ENCODE data around the gene RANBP3. TPM values are rescaled to one million over a fixed set of nuclear protein-coding genes. Genes with fewer than 3 reads are reported as not detected.
A peak's percentile ranks its signal among the peaks of the same experiment; 100 is the strongest.

Gene RANBP3
- total RNA-seq, 1 donor from 2014 or later: 49.6 TPM

DNA sequence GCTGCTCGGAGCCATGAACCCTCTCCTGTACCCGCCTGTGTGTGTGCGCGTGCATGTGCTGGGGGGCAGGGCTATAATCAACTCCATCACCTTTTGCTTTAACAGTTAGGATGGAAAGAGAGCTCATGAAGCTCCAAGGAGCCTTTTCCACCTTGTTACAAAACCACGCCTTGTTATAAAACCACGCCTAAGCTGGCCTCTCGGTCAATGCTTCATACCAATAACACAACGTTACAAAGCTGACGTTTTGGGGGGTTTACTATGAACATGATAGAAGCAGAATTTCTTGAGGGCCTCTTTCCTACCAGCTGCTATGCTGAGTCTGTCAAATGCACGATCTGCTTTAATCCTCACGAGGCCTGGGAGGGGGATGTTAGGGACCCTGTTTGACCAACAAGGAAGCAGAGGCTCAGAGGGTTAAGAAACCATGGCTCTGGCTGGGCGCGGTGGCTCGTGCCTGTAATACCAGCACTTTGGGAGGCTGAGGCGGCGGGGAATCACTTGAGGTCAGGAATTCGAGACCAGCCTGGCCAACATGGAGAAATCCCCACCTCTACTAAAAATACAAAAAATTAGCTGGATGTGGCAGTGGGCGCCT lies 52.0 kb downstream of the RANBP3 start:
- no peak for ATAC-seq

DNA sequence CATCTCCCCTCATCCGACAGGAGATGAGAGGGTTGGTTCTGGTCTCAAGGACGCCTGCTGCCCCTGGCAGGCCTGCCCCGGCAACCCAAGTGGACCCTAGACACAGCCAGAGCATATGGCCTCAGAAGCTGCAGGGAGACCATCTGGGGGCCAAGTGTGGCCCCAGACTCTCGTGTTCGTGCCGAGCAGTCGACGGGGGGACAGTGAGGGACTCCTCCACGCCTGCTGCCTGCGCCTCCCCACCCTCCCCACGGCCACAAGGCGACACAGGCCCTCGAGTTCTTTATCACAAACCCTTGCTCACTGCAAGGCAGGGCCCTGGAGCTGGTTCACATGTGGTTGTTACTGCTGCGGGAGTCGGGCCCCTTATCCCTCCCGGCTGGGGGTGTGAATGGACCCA lies 54.6 kb downstream of the RANBP3 start:
- ATAC-seq: peak; percentile 6

- ATAC-seq: no peak
These were observed 55.8 kb downstream of the RANBP3 start for GRCh38 chr19:5922161-5922545.

DNA sequence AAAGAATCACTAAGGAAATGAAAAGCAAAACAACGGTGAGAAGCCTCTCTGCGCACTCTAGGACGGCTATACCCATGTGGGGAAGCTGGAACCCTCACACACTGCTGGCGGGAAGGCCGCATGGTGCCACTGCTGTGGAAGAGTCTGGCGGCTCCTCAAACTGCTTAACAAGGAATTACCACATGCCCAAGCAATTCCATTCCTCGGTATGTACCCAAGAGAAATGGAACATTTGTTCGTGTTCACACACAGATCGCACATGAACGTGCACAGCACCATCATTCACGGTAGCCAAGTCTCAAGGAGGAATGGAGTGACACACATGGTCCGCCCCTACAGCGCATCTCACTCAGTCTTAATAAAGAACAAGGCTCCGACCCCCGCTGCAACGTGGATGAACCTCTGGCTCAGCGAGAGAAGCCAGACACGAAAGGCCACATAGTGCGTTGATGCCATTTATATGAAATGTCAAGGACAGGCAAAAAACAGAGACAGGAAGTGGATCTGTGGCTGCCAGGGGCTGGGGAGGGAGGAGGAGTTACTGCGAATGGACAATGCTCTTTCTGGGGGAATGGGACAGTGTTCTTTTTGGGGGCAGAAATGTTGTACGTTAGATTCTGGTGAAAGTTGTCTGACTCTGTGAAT lies 56.3 kb downstream of the RANBP3 start:
- ATAC-seq: no peak

- ATAC-seq: no peak
These were observed 59.4 kb downstream of the RANBP3 start for GRCh38 chr19:5918463-5919079.

DNA sequence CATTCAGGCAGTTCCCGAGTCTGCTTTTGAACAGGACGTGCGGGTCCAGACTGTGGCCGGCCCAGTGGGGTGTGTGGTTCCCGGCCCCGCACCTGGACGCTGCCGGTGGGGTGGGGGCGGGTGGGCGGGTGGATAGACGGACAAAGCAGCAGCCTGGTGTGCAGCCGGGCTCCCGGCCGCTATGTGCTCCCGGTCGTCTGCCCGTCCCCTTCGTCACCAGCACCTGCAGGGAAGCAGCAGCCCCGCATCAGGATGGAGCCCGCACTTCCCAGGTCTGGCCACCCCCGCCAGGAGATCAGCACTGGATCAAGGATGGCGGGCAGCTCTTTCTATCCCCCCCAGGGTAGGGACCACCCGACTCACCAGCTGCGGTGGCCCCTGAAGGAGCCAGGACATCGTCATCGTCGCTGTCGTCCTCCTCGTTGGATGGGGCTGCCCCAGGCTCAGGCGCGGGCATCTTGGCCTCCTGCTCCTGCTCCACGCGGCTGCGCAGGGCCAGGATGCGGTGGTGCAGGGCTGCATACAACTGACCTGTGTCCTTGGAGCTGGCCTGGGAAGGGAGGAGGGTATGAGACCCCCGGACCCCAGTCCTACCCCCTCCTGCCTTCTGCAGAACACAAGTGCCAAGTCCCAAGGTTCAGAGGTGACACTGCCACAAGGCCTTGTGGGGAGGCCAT lies 60.4 kb downstream of the RANBP3 start:
- ATAC-seq: no peak

- no peak for ATAC-seq
These were observed 61.7 kb downstream of the RANBP3 start for GRCh38 chr19:5916181-5916708.

DNA sequence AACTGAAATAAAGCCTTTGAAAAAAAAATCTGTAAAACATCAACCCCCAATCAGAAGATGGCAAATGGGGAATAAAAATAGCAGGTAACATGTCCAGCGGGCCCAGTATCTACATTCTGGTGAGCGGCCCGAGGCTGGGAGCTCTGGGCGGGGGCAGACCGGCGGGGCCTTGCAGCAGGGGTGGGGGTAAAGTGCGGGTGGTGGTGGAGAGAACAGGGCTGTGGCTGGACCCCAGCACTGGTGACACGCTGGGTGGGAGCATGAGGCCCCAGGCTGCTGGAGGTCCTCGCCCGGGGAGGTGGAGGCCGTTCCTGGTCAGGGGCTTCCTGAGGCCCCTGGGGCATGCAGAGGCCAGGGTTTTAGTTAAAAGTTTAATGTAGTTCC lies 62.2 kb downstream of the RANBP3 start:
- ATAC-seq: no peak

- peak; percentile 26 for ATAC-seq
These were observed 62.8 kb downstream of the RANBP3 start for GRCh38 chr19:5914946-5915781.

GRCh38 chr19:5914358-5914774 lies 63.6 kb downstream of the RANBP3 start:
- peak; percentile 4 for ATAC-seq

DNA sequence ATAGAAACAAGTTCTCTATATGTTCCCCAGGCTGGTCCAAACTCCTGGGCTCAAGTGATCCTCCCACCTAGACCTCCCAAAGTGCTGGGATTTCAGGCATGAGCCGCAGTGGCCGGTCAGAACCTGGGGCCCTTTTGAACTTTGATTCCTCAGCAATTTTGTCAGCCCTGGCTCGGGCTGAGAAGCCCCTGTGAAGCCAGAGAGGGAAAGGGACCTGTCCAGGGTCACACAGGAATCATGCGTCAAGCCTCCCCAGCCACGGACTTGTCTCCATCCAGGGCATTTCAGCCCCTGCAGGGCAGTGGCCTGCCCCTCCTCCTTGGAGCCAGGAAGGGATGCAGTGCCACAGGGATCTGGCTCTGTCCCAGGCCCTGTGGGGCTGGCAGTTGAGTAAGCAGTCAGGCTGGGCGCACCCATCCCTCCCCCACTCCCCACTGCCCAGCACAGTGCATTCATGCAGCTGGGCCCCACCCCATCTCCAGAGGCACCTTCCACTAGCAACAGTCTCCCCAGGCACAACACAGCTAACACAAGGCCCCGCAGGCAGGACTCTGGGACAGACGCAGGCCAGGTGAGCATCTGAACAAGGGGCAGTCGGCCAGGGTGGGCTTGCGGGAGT lies 64.1 kb downstream of the RANBP3 start, which contains the start of gene CAPS:
Gene CAPS (plus strand): TSS at position 516 of the 619 bp plus-strand sequence. CDS start 153 bp downstream, outside the sequence.
- ATAC-seq: peak; percentile 73

- ATAC-seq: no peak
These were observed 66.6 kb downstream of the RANBP3 start for GRCh38 chr19:5911366-5911765.

GRCh38 chr19:5910638-5910907 lies 67.4 kb downstream of the RANBP3 start:
- no peak for ATAC-seq

DNA sequence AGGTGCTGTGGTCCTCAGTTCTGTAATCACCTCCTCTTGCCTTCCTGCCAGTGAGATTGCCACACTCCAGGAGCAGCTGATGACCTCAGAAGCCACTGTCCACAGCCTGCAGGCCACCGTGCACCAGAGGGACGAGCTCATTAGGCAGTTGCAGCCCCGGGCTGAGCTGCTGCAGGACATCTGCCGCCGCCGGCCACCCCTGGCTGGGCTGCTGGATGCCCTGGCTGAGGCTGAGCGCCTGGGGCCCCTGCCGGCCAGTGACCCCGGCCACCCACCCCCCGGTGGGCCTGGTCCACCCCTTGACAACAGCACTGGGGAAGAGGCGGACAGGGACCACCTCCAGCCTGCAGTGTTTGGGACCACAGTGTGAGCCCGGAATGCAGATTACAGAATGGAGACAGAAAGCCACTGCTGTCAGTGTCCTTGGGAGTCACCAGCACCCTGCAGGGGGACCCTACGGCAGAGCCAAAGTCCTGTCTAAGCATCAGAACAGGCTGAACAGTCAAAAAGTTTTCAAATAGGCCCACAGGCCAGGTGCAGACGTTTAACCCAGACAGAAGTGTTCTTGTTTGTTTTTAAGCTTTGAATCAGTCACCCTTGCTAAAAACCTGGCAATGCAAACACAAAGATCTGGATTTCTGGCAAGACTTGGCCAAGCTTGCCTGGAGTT lies 69.0 kb downstream of the RANBP3 start:
- ATAC-seq: no peak

DNA sequence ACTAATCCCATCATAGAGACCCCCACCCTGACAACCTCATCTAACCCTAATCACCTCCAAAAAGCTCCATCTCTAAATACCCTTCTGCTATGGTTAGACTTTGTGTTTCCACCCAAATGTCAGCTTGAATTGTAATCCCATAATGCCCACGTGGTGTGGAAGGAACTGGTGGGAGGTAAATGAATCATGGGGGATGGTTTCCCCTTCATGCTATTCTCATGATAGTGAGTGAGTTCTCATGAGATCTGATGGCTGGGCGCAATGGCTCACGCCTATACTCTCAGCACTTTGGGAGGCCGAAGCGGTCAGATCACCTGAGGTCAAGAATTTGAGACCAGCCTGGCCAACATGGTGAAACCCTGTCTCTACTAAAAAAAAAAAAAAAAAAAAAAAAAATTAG lies 70.7 kb downstream of the RANBP3 start:
- ATAC-seq: no peak

GRCh38 chr19:5905114-5905778 lies 72.7 kb downstream of the RANBP3 start:
- ATAC-seq: no peak

GRCh38 chr19:5904352-5905113 lies 73.4 kb downstream of the RANBP3 start, which contains the start of gene VMAC:
Gene VMAC, plus strand, starts transcription at chr19:5904872. Its CDS starts 19 bp downstream, at chr19:5904891.
- peak; percentile 88 for ATAC-seq

DNA sequence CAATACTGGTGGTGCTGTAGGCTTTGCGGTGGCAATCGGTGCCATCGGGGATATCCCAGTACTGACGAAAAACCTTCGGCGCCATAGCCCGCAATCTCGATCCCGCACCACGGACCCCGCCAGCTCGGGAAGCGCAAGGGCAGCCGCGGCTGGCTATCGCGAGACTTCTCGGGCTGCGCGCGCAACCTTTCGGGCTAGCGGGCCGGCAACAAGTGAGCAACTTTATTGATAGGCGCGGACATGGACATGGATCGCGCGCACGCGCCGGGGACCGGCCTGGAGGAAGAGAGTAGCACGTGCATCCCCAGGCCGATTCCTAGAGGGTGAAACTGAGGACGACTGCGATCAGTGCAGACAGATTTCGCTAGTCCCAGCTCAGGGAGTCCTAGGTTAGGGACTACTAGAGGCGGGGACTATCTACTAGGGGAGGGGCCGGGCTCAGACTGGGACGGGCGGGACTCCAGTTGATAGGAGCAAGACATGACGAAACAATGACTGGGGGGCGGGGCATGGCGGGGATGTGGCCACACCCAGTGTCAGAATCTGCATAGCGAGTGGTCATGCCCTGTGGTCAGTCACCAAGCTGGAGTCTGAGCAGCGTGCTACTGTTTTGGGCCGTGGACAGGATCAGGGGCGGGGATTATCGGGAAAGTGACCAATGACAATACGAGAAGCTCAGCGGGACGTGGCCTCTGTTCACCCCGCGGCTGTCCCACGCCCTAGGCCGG lies 74.2 kb downstream of the RANBP3 start, which contains the start of gene NDUFA11:
Gene NDUFA11 (minus strand): TSS at position 167 of the 728 bp plus-strand sequence. CDS start 82 bp downstream, at position 85.
- peak; percentile 80 for ATAC-seq

GRCh38 chr19:5903056-5903623 lies 74.8 kb downstream of the RANBP3 start:
- ATAC-seq: no peak

Data from esophagus mucosa (tissue), 1 donor.